ENCODE results near the gene CALHM3.

CALHM3 gene

DNA sequence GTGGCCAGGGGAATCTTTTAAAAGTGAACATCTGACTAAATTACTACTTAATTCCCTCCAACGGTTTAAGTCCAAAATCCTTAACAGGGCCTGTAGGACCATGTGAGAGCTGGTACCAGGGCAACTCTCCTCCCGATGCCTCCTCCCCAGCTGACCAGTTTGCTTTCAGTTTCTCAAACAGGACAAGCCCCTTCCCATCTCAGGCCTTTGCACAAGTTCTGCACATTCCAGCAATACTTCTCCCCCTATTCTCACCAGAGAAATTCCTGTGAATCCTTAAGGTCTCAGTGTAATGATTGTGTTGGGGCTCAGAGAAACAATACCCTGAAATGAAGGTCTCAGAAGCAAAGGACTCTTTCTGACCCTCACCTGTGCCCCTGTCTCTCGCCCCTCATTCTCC is 12.3 kb downstream of the CALHM3 start:
- Histone ChIP-seq H3K4me3 (ENCODE audit: low read depth in 1 of 2, low read length in 2 of 2) (no peak overlapping the region), H4K20me1 (ENCODE audit: insufficient read depth, low read length) (no peaks in the 10 kb centered on the region), H3K36me3 (ENCODE audit: insufficient read depth, low read length) (no peaks in the 10 kb centered on the region), H3K4me1 (ENCODE audit: insufficient read depth, low read length) (peaks cover 15% of the 10 kb centered on the region), H3K79me2 (ENCODE audit: insufficient read depth, low read length) (no peaks in the 10 kb centered on the region), H3K4me2 (ENCODE audit: insufficient read depth, low read length) (no peak overlapping the region), H3K9ac (ENCODE audit: low read depth, low read length) (no peak overlapping the region), H3K27me3 (ENCODE audit: insufficient read depth, low read length, poor library complexity) (no peaks in the 10 kb centered on the region), H2AFZ (ENCODE audit: low read depth, low read length) (no peak overlapping the region), H3K9me3 (ENCODE audit: insufficient read depth, low read length, severe bottlenecking) (no peaks in the 10 kb centered on the region), H3K27ac (ENCODE audit: low read length) (no peak overlapping the region)
- TF ChIP-seq, protein P1, sequence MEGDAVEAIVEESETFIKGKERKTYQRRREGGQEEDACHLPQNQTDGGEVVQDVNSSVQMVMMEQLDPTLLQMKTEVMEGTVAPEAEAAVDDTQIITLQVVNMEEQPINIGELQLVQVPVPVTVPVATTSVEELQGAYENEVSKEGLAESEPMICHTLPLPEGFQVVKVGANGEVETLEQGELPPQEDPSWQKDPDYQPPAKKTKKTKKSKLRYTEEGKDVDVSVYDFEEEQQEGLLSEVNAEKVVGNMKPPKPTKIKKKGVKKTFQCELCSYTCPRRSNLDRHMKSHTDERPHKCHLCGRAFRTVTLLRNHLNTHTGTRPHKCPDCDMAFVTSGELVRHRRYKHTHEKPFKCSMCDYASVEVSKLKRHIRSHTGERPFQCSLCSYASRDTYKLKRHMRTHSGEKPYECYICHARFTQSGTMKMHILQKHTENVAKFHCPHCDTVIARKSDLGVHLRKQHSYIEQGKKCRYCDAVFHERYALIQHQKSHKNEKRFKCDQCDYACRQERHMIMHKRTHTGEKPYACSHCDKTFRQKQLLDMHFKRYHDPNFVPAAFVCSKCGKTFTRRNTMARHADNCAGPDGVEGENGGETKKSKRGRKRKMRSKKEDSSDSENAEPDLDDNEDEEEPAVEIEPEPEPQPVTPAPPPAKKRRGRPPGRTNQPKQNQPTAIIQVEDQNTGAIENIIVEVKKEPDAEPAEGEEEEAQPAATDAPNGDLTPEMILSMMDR (IDR thresholded peaks at IDR 0.05; ENCODE audit: borderline replicate concordance, extremely low read depth, low read length, poor library complexity, severe bottlenecking): no peak
- TF ChIP-seq EZH2 (IDR thresholded peaks at IDR 0.05; ENCODE audit: borderline replicate concordance, low read depth, low read length, severe bottlenecking): no peak
- no peak for DNase-seq
- ATAC-seq (ENCODE audit: insufficient read depth, low read depth): no peak

DNA sequence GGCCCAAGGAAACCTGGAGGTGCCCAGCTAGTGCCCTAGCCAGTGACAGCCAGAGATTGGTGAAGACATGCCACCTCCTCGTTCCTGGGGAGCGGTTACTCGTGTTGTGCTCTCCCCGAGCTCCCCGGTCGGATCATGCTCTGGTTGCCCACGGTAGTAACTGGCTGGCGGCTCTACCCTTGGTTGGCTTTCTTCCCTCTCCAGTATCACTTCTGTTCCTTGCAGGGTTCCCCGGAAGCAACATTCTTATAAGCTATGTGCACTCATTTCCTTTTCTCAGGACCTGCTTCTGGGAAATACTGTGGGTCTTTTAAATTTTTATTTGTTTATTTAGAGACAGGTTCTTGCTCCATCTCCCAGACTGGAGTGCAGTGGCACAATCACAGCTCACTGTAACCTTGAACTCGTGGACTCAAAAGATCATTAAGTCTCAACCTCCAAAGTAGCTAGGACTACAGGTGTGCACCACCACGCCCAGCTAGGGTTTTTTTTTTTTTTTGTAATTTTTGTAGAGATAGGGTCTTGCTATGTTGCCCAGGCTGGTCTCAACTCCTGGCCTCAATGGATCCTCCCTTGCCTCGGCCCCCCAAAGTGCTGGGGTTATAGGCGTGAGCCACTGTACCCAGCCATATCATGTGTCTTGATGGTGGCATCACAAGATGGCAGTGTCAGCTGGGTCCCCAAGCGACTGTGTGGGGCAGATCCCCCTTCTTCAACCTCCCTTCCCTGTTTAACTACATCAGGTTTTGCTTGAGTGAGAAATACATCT is 13.4 kb downstream of the CALHM3 start:
- Histone ChIP-seq H3K27me3 (ENCODE audit: insufficient read depth, low read length, poor library complexity) (no peaks in the 10 kb centered on the region), H3K9ac (ENCODE audit: low read depth, low read length) (no peak overlapping the region), H3K4me2 (ENCODE audit: insufficient read depth, low read length) (no peak overlapping the region), H3K4me1 (ENCODE audit: insufficient read depth, low read length) (peaks cover 4% of the 10 kb centered on the region), H4K20me1 (ENCODE audit: insufficient read depth, low read length) (no peaks in the 10 kb centered on the region), H2AFZ (ENCODE audit: low read depth, low read length) (no peak overlapping the region), H3K27ac (ENCODE audit: low read length) (no peak overlapping the region), H3K36me3 (ENCODE audit: insufficient read depth, low read length) (no peaks in the 10 kb centered on the region), H3K9me3 (ENCODE audit: insufficient read depth, low read length, severe bottlenecking) (no peaks in the 10 kb centered on the region), H3K4me3 (ENCODE audit: low read depth in 1 of 2, low read length in 2 of 2) (no peak overlapping the region), H3K79me2 (ENCODE audit: insufficient read depth, low read length) (no peaks in the 10 kb centered on the region)
- TF ChIP-seq, protein P1 (IDR thresholded peaks at IDR 0.05; ENCODE audit: borderline replicate concordance, extremely low read depth, low read length, poor library complexity, severe bottlenecking): no peak
- no peak for TF ChIP-seq EZH2 (IDR thresholded peaks at IDR 0.05; ENCODE audit: borderline replicate concordance, low read depth, low read length, severe bottlenecking)
- ATAC-seq (ENCODE audit: insufficient read depth, low read depth) (no peak), DNase-seq (no peak)

DNA sequence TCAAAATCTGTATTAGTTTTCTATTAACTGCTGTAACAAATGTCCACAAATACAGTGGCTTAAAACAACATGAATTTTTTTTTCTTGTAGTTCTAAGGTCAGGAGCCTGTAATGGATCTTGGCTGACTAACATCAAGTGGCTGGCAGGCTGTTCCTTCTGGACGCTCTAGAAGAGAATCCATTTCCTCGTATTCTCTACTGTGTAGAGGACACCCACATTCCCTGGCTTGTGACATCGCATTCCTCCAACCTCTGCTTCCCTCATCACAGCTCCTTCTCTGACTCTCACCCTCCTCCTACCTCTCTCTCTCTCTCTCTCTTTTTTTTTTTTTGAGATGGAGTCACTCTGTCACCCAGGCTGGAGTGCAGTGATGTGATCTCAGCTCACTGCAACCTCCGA is 15.5 kb downstream of the CALHM3 start:
- Histone ChIP-seq H3K4me1 (ENCODE audit: insufficient read depth, low read length) (no peaks in the 10 kb centered on the region), H3K9me3 (ENCODE audit: insufficient read depth, low read length, severe bottlenecking) (no peaks in the 10 kb centered on the region), H3K27ac (ENCODE audit: low read length) (no peak overlapping the region), H3K79me2 (ENCODE audit: insufficient read depth, low read length) (no peaks in the 10 kb centered on the region), H3K9ac (ENCODE audit: low read depth, low read length) (no peak overlapping the region), H4K20me1 (ENCODE audit: insufficient read depth, low read length) (no peaks in the 10 kb centered on the region; the same call in 1 of the 2 replicates), H3K27me3 (ENCODE audit: insufficient read depth, low read length, poor library complexity) (no peaks in the 10 kb centered on the region), H3K4me3 (ENCODE audit: low read depth in 1 of 2, low read length in 2 of 2) (no peak overlapping the region), H3K4me2 (ENCODE audit: insufficient read depth, low read length) (no peak overlapping the region), H3K36me3 (ENCODE audit: insufficient read depth, low read length) (no peaks in the 10 kb centered on the region), H2AFZ (ENCODE audit: low read depth, low read length) (no peak overlapping the region)
- TF ChIP-seq EZH2 (IDR thresholded peaks at IDR 0.05; ENCODE audit: borderline replicate concordance, low read depth, low read length, severe bottlenecking): no peak
- TF ChIP-seq, protein P1 (IDR thresholded peaks at IDR 0.05; ENCODE audit: borderline replicate concordance, extremely low read depth, low read length, poor library complexity, severe bottlenecking): no peak
- no peak for ATAC-seq (ENCODE audit: insufficient read depth, low read depth)
- no peak for DNase-seq

All from DND-41 (cell line).